Prostate gland (tissue), 2 donors: Measurements from ENCODE around the gene CDH7.

Experiments used
- CTCF ChIP-seq, 4 experiments: fragments of 200-600 bp in 2 of 4; fragments of 450-650 bp in 2 of 4; sonication (generic) in 2 of 4; IDR thresholded peaks; 1 replicate in 3 of 4; 2 replicates in 1 of 4; pipeline ENCODE4 v1.5.1; 2016 to 2019; ENCODE audit warnings: antibody characterized with exemption in 4 of 4, mild to moderate bottlenecking in 2 of 4, moderate library complexity in 2 of 4
- POLR2A ChIP-seq: fragments of 450-650 bp; IDR thresholded peaks from one replicate; pipeline ENCODE4 v1.6.1; 2016; ENCODE audit warnings: antibody characterized with exemption, mild to moderate bottlenecking

DNA sequence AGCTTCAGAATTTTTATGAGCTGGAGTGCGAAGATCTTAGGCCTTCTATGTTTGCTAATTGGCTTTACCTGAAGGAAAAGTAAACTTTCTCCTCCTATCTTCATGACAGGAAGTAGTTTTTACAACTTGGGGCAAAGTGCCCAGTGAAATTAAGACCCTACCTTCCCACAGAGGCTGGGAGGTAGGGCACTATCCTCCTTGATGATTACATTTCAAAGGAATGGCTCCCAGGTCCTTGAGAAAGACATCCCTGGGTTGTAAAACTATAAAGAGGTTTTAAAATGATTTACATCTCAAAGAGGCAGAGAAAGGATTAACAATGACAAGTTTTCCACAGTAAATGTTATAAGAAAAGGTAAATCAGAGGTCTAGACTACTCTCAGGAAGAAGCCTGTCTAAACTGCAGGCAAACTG, 155.8 kb downstream of the CDH7 start:
- TF ChIP-seq POLR2A (no peak), CTCF (IDR thresholded peaks at IDR 0.05) (no peak)
